GM12891 (cell line): Measurements from ENCODE around the gene LIAS.
A peak's percentile ranks its signal among the peaks of the same experiment; 100 is the strongest.
"Not testable (repeated sequence)": the region's sequence is repeated elsewhere in the genome, so short reads cannot be mapped to it uniquely, and the experiment has no call there.

Experiments used
- DNase-seq: peaks from one replicate; pipeline ENCODE4 v3.0.0; 2011; ENCODE audit warnings: low spot score; ENCODE audit not compliant: insufficient read length
- FAIRE-seq: peaks from 2 replicates; lab custom pipeline; 2011; peaks lifted over from hg19 to GRCh38; lab: Jason Lieb, UNC
- PAX5 ChIP-seq: IDR thresholded peaks from 2 replicates; pipeline ENCODE4 v1.6.1; 2011; ENCODE audit warnings: low read length, moderate library complexity, mild to moderate bottlenecking; ENCODE audit not compliant: insufficient read depth, severe bottlenecking
- POLR2A ChIP-seq: IDR thresholded peaks from 2 replicates; pipeline ENCODE4 v1.6.1; 2011; ENCODE audit warnings: low read depth, low read length, control low read depth
- POLR2AphosphoS5 ChIP-seq: IDR thresholded peaks from 2 replicates; pipeline ENCODE4 v1.6.1; 2011; ENCODE audit warnings: low read depth, low read length, control low read depth
- POU2F2 ChIP-seq: IDR thresholded peaks from 2 replicates; pipeline ENCODE4 v1.6.1; 2011; ENCODE audit warnings: low read depth, mild to moderate bottlenecking, control low read depth, low read length, moderate library complexity
- SPI1 ChIP-seq: IDR thresholded peaks from 2 replicates; pipeline ENCODE4 v1.6.1; 2011; ENCODE audit warnings: low read depth, low read length, control low read depth
- TAF1 ChIP-seq: IDR thresholded peaks from 2 replicates; pipeline ENCODE4 v1.6.1; 2011; ENCODE audit warnings: low read depth, low read length, control low read depth

Gene LIAS

GRCh38 chr4:39453738-39454137, 5.1 kb upstream of the LIAS start:
- TF ChIP-seq SPI1 = no peak
- no peak for TF ChIP-seq POU2F2
- no peak for TF ChIP-seq PAX5
- no peak for TF ChIP-seq TAF1
- no peak; the same call in 1 of the 2 replicates for TF ChIP-seq POLR2A
- TF ChIP-seq POLR2AphosphoS5 = no peak
- FAIRE-seq (no peak), DNase-seq (no peak)

GRCh38 chr4:39455486-39455885, 3.4 kb upstream of the LIAS start:
- TF ChIP-seq TAF1 (no peak), POLR2A (no peak)
- no peak for DNase-seq
- FAIRE-seq = no peak

GRCh38 chr4:39456946-39457763, 1.7 kb upstream of the LIAS start:
- no peak for TF ChIP-seq POLR2A
- no peak for TF ChIP-seq TAF1
- TF ChIP-seq PAX5 = no peak
- no peak for TF ChIP-seq POU2F2
- no peak; the same call in 1 of the 2 replicates for TF ChIP-seq POLR2AphosphoS5
- TF ChIP-seq SPI1 = no peak
- FAIRE-seq (no peak), DNase-seq (no peak)

- FAIRE-seq = peak; percentile 61
- DNase-seq = not testable (repeated sequence)
Measured at GRCh38 chr4:39458161-39458504, 723 bp upstream of the LIAS start.

- DNase-seq (no peak), FAIRE-seq (peak; percentile 35)
- TF ChIP-seq PAX5 (no peak), POU2F2 (no peak), POLR2A (no peak), TAF1 (no peak), SPI1 (no peak), POLR2AphosphoS5 (no peak)
Measured at GRCh38 chr4:39464886-39465501, 6.1 kb downstream of the LIAS start.

GRCh38 chr4:39466747-39467146, 7.9 kb downstream of the LIAS start:
- TF ChIP-seq POLR2A (no peak), POLR2AphosphoS5 (no peak), SPI1 (no peak), PAX5 (no peak), POU2F2 (no peak), TAF1 (no peak)
- DNase-seq (no peak), FAIRE-seq (no peak)

GRCh38 chr4:39467464-39467863, 8.6 kb downstream of the LIAS start:
- no peak for FAIRE-seq
- TF ChIP-seq SPI1 = no peak
- TF ChIP-seq TAF1 = no peak
- no peak for TF ChIP-seq POLR2AphosphoS5
- no peak for TF ChIP-seq POU2F2
- no peak for TF ChIP-seq POLR2A
- TF ChIP-seq PAX5 = no peak
- no peak for DNase-seq

GRCh38 chr4:39469429-39470077, 10.7 kb downstream of the LIAS start:
- DNase-seq (peak; percentile 15), FAIRE-seq (peak; percentile 89)
- no peak for TF ChIP-seq SPI1
- TF ChIP-seq POLR2AphosphoS5 = no peak
- no peak for TF ChIP-seq POU2F2
- TF ChIP-seq TAF1 = no peak
- TF ChIP-seq PAX5 = no peak
- TF ChIP-seq POLR2A = no peak

- TF ChIP-seq PAX5 (no peak), TAF1 (no peak), POU2F2 (no peak), POLR2A (no peak), POLR2AphosphoS5 (no peak)
- FAIRE-seq = peak; percentile 75
Measured at GRCh38 chr4:39470402-39470801, 11.5 kb downstream of the LIAS start.

GRCh38 chr4:39472396-39472795, 13.5 kb downstream of the LIAS start:
- DNase-seq (no peak), FAIRE-seq (no peak)
- TF ChIP-seq TAF1 (no peak), PAX5 (no peak), POLR2AphosphoS5 (no peak)

More at GRCh38 chr4:39470402-39470801, 11.5 kb downstream of the LIAS start:
- no peak for DNase-seq
